Endothelial cell (in vitro differentiated cells): ENCODE data around the gene MFSD11. TPM values are rescaled to one million over a fixed set of nuclear protein-coding genes. Genes with fewer than 3 reads are reported as not detected.
"Not testable (repeated sequence)": the region's sequence is repeated elsewhere in the genome, so short reads cannot be mapped to it uniquely, and the experiment has no call there.

Experiments
- DNase-seq: peaks from one replicate; pipeline ENCODE4 v3.0.0; 2021; ENCODE audit warnings: low spot score
- H3K27ac Mint-ChIP-seq: one replicate; pipeline ENCODE4 v1.8.0; 2021; ENCODE audit warnings: mixed read lengths, inconsistent platforms; ENCODE audit not compliant: unreplicated experiment
- H3K27me3 Mint-ChIP-seq: one replicate; pipeline ENCODE4 v1.8.0; 2021; ENCODE audit warnings: mild to moderate bottlenecking, moderate library complexity, mixed read lengths, inconsistent platforms; ENCODE audit not compliant: unreplicated experiment
- H3K36me3 Mint-ChIP-seq: one replicate; pipeline ENCODE4 v1.8.0; 2021; ENCODE audit warnings: mild to moderate bottlenecking, low read depth, mixed read lengths, inconsistent platforms; ENCODE audit not compliant: unreplicated experiment
- H3K4me1 Mint-ChIP-seq: one replicate; pipeline ENCODE4 v1.8.0; 2021; ENCODE audit warnings: mild to moderate bottlenecking, mixed read lengths, inconsistent platforms; ENCODE audit not compliant: unreplicated experiment
- H3K4me3 Mint-ChIP-seq: one replicate; pipeline ENCODE4 v1.8.0; 2021; ENCODE audit warnings: mild to moderate bottlenecking, mixed read lengths, inconsistent platforms; ENCODE audit not compliant: unreplicated experiment
- H3K9me3 Mint-ChIP-seq: one replicate; pipeline ENCODE4 v1.8.0; 2021; ENCODE audit warnings: mixed read lengths, inconsistent platforms; ENCODE audit not compliant: unreplicated experiment
- total RNA-seq: library from RNA; stranded (reverse); fragmentation: NEBNext Ultra II Directional; extraction: Animal tissue kit (Norgen Biotek cat#: 25700); gene quantifications from one replicate; pipeline ENCODE4 v1.2.1, GENCODE V29; 2021; ENCODE audit not compliant: unreplicated experiment
- TF ChIP-seq, protein P1 (sequence below): fragments of 200-600 bp; sonication (generic); IDR thresholded peaks from one replicate; pipeline ENCODE4 v1.5.0; 2021; ENCODE audit warnings: antibody characterized with exemption; ENCODE audit not compliant: unreplicated experiment

The MFSD11 gene
- total RNA-seq, 1 donor from 2014 or later: 37.3 TPM

GRCh38 chr17:76704805-76705204 is 33.1 kb upstream of the MFSD11 start:
- TF ChIP-seq, protein P1, sequence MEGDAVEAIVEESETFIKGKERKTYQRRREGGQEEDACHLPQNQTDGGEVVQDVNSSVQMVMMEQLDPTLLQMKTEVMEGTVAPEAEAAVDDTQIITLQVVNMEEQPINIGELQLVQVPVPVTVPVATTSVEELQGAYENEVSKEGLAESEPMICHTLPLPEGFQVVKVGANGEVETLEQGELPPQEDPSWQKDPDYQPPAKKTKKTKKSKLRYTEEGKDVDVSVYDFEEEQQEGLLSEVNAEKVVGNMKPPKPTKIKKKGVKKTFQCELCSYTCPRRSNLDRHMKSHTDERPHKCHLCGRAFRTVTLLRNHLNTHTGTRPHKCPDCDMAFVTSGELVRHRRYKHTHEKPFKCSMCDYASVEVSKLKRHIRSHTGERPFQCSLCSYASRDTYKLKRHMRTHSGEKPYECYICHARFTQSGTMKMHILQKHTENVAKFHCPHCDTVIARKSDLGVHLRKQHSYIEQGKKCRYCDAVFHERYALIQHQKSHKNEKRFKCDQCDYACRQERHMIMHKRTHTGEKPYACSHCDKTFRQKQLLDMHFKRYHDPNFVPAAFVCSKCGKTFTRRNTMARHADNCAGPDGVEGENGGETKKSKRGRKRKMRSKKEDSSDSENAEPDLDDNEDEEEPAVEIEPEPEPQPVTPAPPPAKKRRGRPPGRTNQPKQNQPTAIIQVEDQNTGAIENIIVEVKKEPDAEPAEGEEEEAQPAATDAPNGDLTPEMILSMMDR: no peak
- Mint-ChIP-seq H3K27me3 (peaks cover 7% of the 10 kb centered on the region), H3K36me3 (no peaks in the 10 kb centered on the region), H3K4me3 (no peak overlapping the region), H3K27ac (no peak overlapping the region), H3K4me1 (peaks cover 16% of the 10 kb centered on the region), H3K9me3 (no peaks in the 10 kb centered on the region)
- no peak for DNase-seq

DNA sequence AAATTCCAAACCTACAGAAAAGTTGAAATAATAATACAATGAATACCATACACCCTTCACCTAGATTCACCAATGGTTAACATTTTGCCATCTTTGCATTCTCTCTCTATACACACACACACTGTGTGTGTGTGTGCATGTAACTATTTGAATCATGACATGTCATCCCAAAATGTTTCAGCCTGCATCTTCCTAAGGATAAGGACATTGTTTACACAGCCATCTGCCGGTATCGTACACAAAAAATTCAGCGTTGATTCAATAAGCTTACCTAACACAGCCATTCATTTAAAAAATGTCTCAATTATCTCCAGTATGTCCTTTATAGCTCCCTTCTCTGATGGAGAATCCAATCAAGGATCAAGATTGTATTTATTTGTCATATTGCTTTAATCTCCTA is 31.1 kb upstream of the MFSD11 start:
- Mint-ChIP-seq H3K36me3 (no peaks in the 10 kb centered on the region), H3K27ac (no peak overlapping the region), H3K4me3 (no peak overlapping the region), H3K4me1 (peaks cover 17% of the 10 kb centered on the region), H3K27me3 (peaks cover 7% of the 10 kb centered on the region), H3K9me3 (no peaks in the 10 kb centered on the region)
- DNase-seq: no peak
- TF ChIP-seq, protein P1: no peak

DNA sequence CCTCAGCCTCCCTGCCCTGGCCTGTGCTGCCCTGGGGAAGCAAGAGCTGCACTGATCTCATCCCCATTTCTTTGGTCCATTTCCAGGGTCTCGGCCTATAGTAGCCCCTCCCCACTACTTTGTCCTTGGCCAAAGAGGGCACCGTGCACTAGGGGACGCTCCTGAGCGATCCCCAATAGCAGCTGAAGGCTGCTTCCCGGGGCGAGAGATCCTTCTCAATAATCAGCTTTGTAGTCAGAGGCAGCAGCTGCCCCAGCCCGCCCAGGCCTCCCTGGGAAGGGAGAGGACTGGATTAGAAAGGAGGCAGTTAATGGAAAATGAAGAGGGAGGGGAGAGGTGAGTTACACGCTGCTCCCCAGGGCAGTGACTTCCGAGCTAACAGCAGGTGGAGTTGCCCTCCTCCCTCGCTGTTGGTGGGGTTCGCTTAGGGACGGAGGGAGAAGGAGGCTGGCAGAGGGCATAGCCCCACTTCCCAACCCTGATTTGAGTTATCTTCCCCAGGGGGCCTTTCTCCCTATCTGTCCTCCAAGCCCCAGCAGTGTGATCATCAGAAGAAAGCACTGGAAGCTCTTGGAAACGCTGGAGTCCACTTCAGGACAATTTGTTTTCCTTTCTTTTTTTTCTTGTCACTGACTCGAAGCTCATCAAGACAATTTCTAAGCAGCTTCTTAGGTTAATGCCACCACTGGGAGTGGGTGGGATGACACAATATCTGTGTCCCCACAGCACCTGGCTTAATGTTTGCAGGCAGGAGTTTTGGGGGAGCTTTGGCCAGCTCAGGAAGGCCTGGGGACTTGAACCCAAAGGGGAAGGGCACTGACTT is 29.7 kb upstream of the MFSD11 start:
- Mint-ChIP-seq H3K4me3 (peak overlapping the region; percentile 37), H3K27ac (no peak overlapping the region), H3K4me1 (peaks cover 18% of the 10 kb centered on the region), H3K9me3 (no peaks in the 10 kb centered on the region), H3K36me3 (peaks cover 4% of the 10 kb centered on the region), H3K27me3 (peaks cover 6% of the 10 kb centered on the region)
- TF ChIP-seq, protein P1: no peak
- DNase-seq: peak; percentile 75

GRCh38 chr17:76709077-76709950 is 28.6 kb upstream of the MFSD11 start:
- Mint-ChIP-seq H3K4me1 (peaks cover 18% of the 10 kb centered on the region), H3K9me3 (no peaks in the 10 kb centered on the region), H3K27ac (peak overlapping the region; percentile 13), H3K27me3 (peaks cover 6% of the 10 kb centered on the region), H3K36me3 (peaks cover 15% of the 10 kb centered on the region), H3K4me3 (peak overlapping the region; percentile 88)
- DNase-seq: no peak
- TF ChIP-seq, protein P1: no peak

DNA sequence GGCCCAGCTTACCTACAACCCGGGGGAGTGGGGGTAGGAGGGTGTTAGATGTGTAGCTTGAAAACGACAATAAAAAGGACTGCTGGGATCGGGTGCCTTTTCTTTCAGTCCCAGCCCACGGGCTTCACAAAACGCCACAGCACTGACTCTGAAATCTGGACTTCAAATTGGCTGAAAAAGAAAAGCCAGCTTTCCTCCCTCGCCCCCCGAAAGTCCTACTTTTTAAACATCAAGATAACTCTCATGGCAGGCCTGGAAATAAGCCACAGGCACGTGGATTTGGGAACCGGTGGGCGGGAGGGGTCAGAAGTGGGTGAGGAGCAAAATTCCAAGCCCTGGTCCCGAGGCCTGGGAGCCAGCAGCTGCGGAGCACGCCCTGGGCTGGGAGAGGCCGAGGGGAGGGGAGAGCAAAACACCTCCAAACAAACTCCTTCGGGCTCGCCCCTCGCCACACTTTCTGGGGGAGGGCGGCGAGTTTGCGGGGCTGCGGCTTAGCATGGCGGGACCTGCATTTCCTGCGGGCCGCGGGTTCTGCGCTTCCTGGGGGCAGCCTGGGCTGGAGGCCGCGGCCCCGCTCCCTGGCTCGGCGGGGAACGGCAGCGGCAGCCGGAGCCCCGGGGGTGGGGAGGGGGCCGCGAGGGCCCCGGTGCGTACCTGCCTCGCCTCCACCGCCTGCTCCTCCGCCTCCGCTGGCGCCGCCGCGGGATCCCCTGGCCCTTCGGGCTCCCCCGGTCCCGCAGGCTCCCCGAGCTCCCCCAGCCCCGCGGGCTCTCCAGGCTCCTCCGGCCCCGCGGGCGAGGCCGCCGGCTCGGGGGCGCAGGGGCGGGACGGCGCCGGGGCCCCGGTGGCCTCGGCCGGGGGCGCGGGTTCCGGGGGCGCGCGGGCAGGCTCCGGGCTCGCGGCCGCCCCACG is 27.7 kb upstream of the MFSD11 start:
- H3K4me3 Mint-ChIP-seq: peak overlapping the region; percentile 88
- not testable (repeated sequence) for H3K9me3 Mint-ChIP-seq, DNase-seq, H3K27me3 Mint-ChIP-seq
- H3K36me3 Mint-ChIP-seq: peaks cover 19% of the 10 kb centered on the region
- H3K4me1 Mint-ChIP-seq: peaks cover 18% of the 10 kb centered on the region
- H3K27ac Mint-ChIP-seq: peak overlapping the region; percentile 13
